NCI-H510A treated with DMSO at 0.1 percent for 48 hours (cell line): ENCODE data around the gene LRRC75A.
"Not testable (repeated sequence)": the region's sequence is repeated elsewhere in the genome, so short reads cannot be mapped to it uniquely, and the experiment has no call there.

Experiments used
- DNase-seq: peaks from one replicate; lab custom pipeline; 2025; lab: John Stamatoyannopoulos, UW

Gene LRRC75A

DNA sequence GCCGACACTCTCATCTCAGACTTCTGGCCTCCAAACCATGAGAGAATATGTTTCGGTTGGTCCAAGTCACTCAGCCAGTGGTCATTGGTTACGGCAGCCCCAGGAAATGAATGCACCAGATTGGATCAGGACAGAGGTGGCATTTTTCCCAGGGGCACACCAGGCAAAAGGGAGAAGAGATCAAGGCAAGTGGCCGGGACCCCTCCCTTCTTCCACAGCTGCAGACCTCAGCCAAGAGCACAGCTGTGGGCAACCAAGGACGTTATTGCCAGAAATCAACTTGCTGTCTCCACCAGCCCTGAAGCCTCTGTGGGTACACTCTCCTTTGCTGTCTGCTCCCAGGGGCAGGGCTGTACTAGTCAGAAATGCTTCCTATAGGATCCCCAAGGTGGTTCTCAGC is 20.7 kb downstream of the LRRC75A start:
- DNase-seq: no peak

- peak; percentile 16 for DNase-seq
Measured at GRCh38 chr17:16470265-16470664, 21.7 kb downstream of the LRRC75A start.

- no peak for DNase-seq
Measured at GRCh38 chr17:16468428-16468992, 23.5 kb downstream of the LRRC75A start.

- DNase-seq: no peak
Measured at GRCh38 chr17:16467886-16468285, 24.1 kb downstream of the LRRC75A start.

- no peak for DNase-seq
Measured at GRCh38 chr17:16467044-16467443, 24.9 kb downstream of the LRRC75A start.

GRCh38 chr17:16466407-16466806 is 25.6 kb downstream of the LRRC75A start:
- DNase-seq: no peak

GRCh38 chr17:16465861-16466338 is 26.1 kb downstream of the LRRC75A start:
- peak; percentile 37 for DNase-seq

- DNase-seq: no peak
Measured at GRCh38 chr17:16465052-16465312, 27.0 kb downstream of the LRRC75A start.

- no peak for DNase-seq
Measured at GRCh38 chr17:16464303-16465051, 27.5 kb downstream of the LRRC75A start.

- peak; percentile 72 for DNase-seq
Measured at GRCh38 chr17:16463358-16464302, 28.4 kb downstream of the LRRC75A start.

DNA sequence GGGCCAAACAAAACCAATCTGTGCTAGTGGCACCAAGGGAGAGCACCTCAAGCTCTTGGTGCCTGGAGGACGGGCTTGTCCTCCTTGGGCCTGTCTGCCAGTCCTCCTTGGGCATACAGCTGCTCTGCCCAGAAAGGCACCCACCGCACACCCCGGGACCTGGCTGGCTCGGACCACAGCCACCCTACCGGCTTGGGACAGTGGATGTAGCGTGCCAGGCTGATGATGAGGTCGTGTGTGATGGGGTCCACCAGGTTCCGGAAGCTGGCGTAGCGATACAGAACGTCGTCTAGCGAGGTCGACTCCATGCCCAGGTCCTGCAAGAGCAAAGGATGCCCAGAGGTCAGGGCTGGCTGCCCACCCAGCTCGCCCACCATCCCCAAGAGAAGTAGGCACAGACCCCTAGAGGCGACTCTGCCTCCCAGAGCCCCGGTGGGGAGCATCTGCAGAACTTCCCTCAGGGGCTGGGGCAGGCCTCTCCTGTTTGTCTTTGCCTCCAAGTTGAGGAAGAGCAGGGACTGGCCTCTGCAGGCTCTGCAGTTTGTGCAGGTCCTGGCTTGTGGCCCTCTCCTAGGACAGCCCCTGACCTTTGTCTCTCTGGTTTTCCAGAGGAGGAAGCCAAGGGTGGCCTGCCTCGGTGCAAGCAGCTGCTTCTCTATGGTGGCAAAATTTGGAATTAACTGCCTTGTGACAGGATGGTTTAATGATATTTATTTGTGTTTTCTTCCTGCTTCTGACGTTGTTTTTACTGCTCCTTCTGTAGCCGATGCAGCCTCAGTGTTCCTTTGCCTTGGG is 29.7 kb downstream of the LRRC75A start:
- DNase-seq: no peak

DNA sequence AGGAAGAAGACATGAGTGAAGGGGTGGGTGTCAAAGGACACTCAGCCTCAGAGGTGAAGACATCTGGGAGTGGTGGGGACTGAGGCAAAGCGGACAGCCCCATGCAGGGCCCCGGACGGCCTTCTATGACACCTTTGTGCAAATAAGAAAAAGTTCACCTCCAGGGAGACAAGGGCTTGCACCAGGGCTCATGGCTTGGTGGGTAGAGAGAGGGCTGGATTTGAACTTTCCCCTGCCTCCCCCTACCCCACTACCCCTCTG is 30.5 kb downstream of the LRRC75A start:
- DNase-seq: no peak

GRCh38 chr17:16460796-16461605 is 31.0 kb downstream of the LRRC75A start:
- no peak for DNase-seq

- DNase-seq: no peak
Measured at GRCh38 chr17:16459855-16460550, 32.0 kb downstream of the LRRC75A start.

DNA sequence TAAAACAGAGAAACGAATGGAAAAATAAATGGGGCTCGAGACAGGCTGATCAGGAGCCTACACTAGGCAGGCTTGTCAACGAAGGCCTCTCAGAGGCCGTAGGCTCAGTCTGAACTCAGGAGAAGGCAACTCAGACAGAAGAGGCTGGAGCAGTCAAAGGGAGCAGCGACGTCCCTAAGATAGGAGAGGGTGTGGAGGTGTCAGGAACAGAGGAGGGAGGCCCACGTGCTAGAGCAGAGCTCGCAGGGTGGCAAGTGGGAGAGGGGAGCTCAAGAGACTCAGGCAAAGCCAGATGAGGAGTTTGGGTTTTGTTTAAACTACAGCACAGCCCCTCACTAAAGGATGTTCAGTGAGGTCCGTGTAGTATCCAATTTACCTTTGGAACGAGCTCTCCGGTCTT is 32.7 kb downstream of the LRRC75A start:
- DNase-seq: no peak

GRCh38 chr17:16456742-16457316 is 35.2 kb downstream of the LRRC75A start:
- no peak for DNase-seq

- no peak for DNase-seq
Measured at GRCh38 chr17:16455997-16456741, 35.8 kb downstream of the LRRC75A start.

- no peak for DNase-seq
Measured at GRCh38 chr17:16453493-16453851, 38.5 kb downstream of the LRRC75A start.

DNA sequence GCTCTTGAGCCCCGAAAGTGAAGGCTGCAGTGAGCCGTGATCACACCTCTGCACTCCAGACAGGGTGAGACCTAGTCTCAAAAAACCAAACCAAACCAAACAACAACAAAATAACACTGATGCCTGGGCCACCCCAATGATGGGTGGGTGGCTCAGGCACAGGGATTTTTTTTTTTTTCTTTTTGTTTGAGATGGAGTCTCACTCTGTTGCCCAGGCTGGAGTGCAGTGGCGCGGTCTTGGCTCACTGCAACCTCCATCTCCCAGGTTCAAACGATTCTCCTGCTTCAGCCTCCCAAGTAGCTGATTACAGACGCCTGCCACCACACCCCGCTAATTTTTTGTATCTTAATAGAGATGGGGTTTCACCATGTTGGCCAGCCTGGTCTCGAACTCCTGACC is 39.7 kb downstream of the LRRC75A start:
- not testable (repeated sequence) for DNase-seq

DNA sequence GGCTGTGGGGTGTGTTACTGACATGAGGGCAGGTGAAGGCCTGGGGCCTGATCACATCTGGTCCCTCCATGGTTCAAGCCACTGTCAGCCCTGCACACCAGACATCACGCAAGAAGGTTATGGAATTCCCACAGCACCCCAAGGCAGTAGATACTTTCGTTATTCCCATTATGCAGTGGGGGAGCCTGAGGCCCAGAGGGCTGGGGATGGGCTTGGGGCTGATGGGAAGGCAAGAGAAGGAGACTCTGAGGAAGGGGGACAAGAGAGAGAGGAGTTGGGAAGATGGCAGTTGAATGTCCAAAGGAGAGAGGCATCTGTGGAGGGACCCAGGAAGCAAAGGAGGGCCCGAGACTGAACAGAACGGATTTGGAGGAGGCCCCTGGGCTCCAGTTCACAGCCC is 42.0 kb downstream of the LRRC75A start:
- no peak for DNase-seq
